ENCODE results near the gene NUMA1.

Gene NUMA1

GRCh38 chr11:71963468-71963867 is 116.9 kb downstream of the NUMA1 start:
- no peak overlapping the region for H3K27ac Mint-ChIP-seq
- CTCF ChIA-PET, result interaction anchor here (3.6 kb wide), 1 partner anchor 14 kb away, joined by 18 read pairs; no protein-coding TSS in a partner anchor
- H3K27me3 Mint-ChIP-seq, result no peaks in the 10 kb centered on the region
- H3K36me3 Mint-ChIP-seq, result peaks cover 22% of the 10 kb centered on the region
- H3K4me3 Mint-ChIP-seq, result no peak overlapping the region
- no peaks in the 10 kb centered on the region for H3K9me3 Mint-ChIP-seq
- DNase-seq, result no peak
- peaks cover 5% of the 10 kb centered on the region for H3K4me1 Mint-ChIP-seq

- no peaks in the 10 kb centered on the region for H3K9me3 Mint-ChIP-seq
- CTCF ChIA-PET, result no interaction called here
- no peak overlapping the region for H3K4me3 Mint-ChIP-seq
- peaks cover 5% of the 10 kb centered on the region for H3K4me1 Mint-ChIP-seq
- peaks cover 20% of the 10 kb centered on the region for H3K36me3 Mint-ChIP-seq
- no peak for DNase-seq
- no peak overlapping the region for H3K27ac Mint-ChIP-seq
- no peaks in the 10 kb centered on the region for H3K27me3 Mint-ChIP-seq
These were observed 117.8 kb downstream of the NUMA1 start for GRCh38 chr11:71962428-71963038.

- CTCF ChIA-PET, result no interaction called here
- H3K36me3 Mint-ChIP-seq, result peaks cover 7% of the 10 kb centered on the region
- DNase-seq, result no peak
- no peak overlapping the region for H3K27ac Mint-ChIP-seq
- H3K9me3 Mint-ChIP-seq, result no peaks in the 10 kb centered on the region
- H3K27me3 Mint-ChIP-seq, result no peaks in the 10 kb centered on the region
- no peak overlapping the region for H3K4me3 Mint-ChIP-seq
- no peaks in the 10 kb centered on the region for H3K4me1 Mint-ChIP-seq
These were observed 124.4 kb downstream of the NUMA1 start for GRCh38 chr11:71955898-71956456.
